Activated CD8-positive, alpha-beta memory T cell treated with anti-CD3 and anti-CD28 coated beads, Interleukin-2, amount 50 U/mL, for 24 hours (primary cell): ENCODE results near the gene ITGA7.

Source experiments
- DNase-seq: peaks from one replicate; pipeline ENCODE4 v3.0.0-alpha.2; 2020; ENCODE audit errors: extremely low read depth

ITGA7 gene

GRCh38 chr12:55707841-55708694 lies at the start of gene ITGA7:
TSS of gene ITGA7 (minus strand) at chr12:55707904. CDS start at chr12:55707682, 222 bp downstream.
- DNase-seq, result no peak

- DNase-seq, result no peak
These were observed 47.5 kb upstream of the ITGA7 start for GRCh38 chr12:55755246-55755645.

- DNase-seq, result no peak
These were observed 40.7 kb upstream of the ITGA7 start for GRCh38 chr12:55748230-55748993.

GRCh38 chr12:55746913-55747231 lies 39.2 kb upstream of the ITGA7 start:
- DNase-seq, result no peak

DNA sequence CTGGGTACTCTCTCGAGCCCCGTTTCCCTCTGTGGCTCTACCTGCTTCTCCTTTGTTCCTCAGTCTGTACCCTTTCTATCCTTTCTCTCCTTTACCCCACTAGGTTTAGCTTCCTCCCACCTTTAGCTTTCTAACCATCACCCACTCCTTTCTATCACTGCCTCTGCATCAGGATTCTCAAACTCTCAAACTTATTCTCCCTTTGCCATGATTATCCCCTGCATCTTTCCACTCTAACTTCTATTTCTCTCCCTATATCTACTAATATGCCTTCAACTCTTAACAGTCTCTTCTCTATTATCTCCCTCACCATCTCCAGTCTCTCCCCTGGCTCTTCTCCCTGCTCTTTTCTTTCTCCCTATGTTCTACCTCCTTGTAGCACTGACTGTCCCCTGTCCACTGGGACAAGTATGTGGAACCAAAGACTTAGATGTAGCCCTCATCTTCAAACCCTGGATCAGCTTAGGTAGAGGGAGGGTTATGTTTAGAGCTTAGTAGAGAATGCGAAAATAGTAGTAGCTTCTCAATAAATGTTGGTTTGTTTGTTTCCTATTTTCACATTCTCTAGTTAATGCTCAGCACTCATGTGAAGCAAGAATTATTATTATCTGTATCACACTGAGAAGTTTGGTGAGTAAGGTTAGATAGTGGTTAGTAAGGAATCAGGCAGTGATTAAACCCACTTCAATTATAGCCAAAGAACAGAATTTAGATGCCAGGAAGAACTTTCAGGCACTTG lies 38.6 kb upstream of the ITGA7 start:
- no peak for DNase-seq

- DNase-seq, result no peak
These were observed 37.9 kb upstream of the ITGA7 start for GRCh38 chr12:55745361-55746173.

GRCh38 chr12:55744340-55745030 lies 36.8 kb upstream of the ITGA7 start:
- DNase-seq, result no peak

DNA sequence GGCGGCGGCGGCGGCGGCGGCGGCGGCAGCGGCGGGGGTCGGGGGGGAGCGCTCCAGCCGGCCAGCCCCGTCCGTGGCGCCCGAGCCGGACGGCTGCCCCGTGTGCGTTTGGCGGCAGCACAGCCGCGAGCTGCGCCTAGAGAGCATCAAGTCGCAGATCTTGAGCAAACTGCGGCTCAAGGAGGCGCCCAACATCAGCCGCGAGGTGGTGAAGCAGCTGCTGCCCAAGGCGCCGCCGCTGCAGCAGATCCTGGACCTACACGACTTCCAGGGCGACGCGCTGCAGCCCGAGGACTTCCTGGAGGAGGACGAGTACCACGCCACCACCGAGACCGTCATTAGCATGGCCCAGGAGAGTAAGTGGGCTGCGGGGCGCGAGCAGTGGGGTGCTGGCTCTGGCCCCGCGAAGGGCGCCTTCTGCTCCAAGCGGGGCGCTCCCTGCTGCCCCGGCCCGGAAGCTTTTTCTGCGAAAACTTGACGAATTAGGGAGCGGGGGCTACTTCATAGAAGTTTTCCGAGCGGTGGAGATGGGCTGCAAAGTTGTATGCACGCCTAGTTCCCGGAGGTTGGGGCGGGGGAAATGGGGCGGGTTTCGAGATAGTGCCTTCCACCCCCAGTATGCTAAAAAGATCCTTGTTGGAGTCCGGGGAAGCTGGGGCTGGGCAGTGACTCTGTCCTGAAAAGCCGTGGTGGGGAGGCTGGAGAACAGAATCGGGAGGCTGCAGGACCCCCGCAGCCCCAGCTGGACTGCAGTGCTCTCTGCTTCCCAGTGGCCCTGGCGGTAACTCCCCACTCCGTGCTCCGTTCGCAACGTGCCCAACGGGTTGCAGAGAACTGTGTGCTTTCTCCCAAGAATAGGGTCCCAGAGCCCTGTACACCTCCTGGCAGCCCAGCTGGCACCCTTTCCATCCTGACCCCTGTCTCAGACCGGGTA lies 36.0 kb upstream of the ITGA7 start:
- no peak for DNase-seq

- no peak for DNase-seq
These were observed 35.2 kb upstream of the ITGA7 start, which contains the start of gene GDF11 for GRCh38 chr12:55742719-55743405. TSS of gene GDF11 (plus strand) at chr12:55743122. CDS start at chr12:55743317, 195 bp downstream.

GRCh38 chr12:55741931-55742680 lies 34.4 kb upstream of the ITGA7 start:
- DNase-seq, result no peak

GRCh38 chr12:55739025-55739378 lies 31.3 kb upstream of the ITGA7 start:
- DNase-seq, result no peak

- no peak for DNase-seq
These were observed 30.7 kb upstream of the ITGA7 start for GRCh38 chr12:55738123-55739024.

DNA sequence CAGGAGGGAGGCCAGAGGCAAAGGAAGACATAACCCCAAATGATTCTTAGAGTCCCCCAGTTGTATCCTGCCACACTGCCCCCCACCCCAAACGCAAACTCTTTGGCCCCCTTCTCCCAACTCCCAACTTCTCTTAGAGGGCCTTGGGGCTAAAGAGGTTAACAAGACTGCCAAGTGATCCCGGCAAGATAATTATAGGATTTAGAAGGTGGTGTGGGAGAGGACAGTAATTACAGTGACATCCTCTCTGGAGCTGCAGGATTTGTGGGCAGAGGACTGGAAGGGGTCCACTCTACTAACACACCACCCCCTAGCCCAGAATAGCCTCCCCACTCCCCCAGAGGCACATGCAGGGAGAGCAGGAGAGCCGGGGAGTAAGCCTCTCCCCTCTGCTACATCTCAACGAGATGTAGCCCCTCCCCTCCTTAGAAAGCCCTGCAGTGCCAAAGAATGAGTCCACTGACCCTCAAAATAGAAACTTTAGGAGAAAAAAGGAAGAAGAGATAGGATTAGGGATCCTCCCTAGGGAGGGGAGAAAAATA lies 29.9 kb upstream of the ITGA7 start:
- DNase-seq, result no peak

DNA sequence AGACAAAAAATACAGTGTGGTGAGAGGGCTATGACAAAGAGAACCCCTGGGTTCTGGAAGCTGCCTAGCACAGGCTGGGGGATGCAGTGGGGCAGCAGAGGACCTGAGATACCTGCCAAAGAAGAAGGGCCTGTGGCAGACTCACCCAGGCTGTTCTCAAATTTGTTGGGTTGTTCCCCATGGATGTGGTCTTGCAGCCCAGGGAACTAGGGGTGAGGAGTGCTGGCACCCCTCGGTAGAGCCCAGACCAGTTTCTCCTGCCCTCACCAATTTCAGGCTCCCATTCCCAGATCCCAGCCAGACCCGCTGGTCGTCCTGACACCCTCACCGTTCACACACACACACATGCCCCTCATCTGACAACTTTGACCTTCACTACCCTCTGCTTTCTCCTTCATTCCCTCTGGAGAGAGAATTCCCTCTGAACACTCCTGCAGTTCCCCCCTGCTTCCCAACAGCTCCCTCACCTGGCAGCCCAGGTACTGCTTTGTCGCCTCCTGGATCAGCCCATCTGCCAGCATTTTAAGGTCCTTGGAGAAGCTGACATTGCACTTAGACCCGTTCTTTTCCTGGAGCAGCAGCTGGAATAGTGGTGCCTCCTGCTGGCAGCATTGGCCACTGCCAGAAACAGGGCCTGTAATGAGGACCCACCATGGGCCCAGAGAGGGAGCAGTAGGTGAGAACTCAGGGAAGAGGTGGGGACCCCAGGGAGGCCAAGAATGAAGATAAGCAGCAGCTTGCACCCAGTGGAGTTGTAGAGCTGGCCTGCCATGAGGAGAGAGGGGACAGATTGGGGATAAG lies 29.3 kb upstream of the ITGA7 start:
- DNase-seq, result no peak

- DNase-seq, result no peak
These were observed 28.4 kb upstream of the ITGA7 start for GRCh38 chr12:55736076-55736475.

GRCh38 chr12:55734595-55734994 lies 26.9 kb upstream of the ITGA7 start:
- DNase-seq, result no peak
